ENCODE measurements around the gene EPHA2. TPM values are rescaled to one million over a fixed set of nuclear protein-coding genes. Genes with fewer than 3 reads are reported as not detected.

Gene EPHA2
- total RNA-seq, 1 donor from 2014 or later: not detected

- no peak overlapping the region for H3K4me3 Mint-ChIP-seq
- no peaks in the 10 kb centered on the region for H3K36me3 Mint-ChIP-seq (ENCODE audit: low read depth)
- H3K27ac Mint-ChIP-seq: no peak overlapping the region
- no peaks in the 10 kb centered on the region for H3K9me3 Mint-ChIP-seq
- intact Hi-C loops (cut with micrococcal nuclease): no loop called here
- peaks cover 4% of the 10 kb centered on the region for H3K4me1 Mint-ChIP-seq
- ATAC-seq (ENCODE audit: low read depth) (no peak), DNase-seq (no peak)
- H3K27me3 Mint-ChIP-seq: peaks cover 42% of the 10 kb centered on the region
- TF ChIP-seq CTCF (IDR thresholded peaks at IDR 0.05): no peak
- CTCF ChIA-PET: no interaction called here
- POLR2A ChIA-PET: interaction anchor here (0.6 kb wide), 1 partner anchor 1224 kb away, joined by 3 read pairs; no protein-coding TSS in a partner anchor
Measured at GRCh38 chr1:16126743-16127515, 28.9 kb downstream of the EPHA2 start.

GRCh38 chr1:16126160-16126559 lies 29.7 kb downstream of the EPHA2 start:
- no peak for ATAC-seq (ENCODE audit: low read depth)
- no peaks in the 10 kb centered on the region for H3K9me3 Mint-ChIP-seq
- POLR2A ChIA-PET: no interaction called here

GRCh38 chr1:16125483-16125882 lies 30.4 kb downstream of the EPHA2 start:
- Mint-ChIP-seq H3K36me3 (ENCODE audit: low read depth) (no peaks in the 10 kb centered on the region), H3K9me3 (no peaks in the 10 kb centered on the region), H3K27ac (no peak overlapping the region), H3K27me3 (peaks cover 46% of the 10 kb centered on the region), H3K4me3 (no peak overlapping the region), H3K4me1 (peaks cover 4% of the 10 kb centered on the region)
- intact Hi-C loops (cut with micrococcal nuclease): no loop called here
- TF ChIP-seq CTCF (IDR thresholded peaks at IDR 0.05): no peak
- ATAC-seq (ENCODE audit: low read depth) (no peak), DNase-seq (no peak)
- ChIA-PET CTCF (no interaction called here), POLR2A (no interaction called here)

More at GRCh38 chr1:16126160-16126559, 29.7 kb downstream of the EPHA2 start:
- Mint-ChIP-seq H3K36me3 (ENCODE audit: low read depth) (no peaks in the 10 kb centered on the region), H3K27me3 (peaks cover 46% of the 10 kb centered on the region), H3K4me3 (no peak overlapping the region), H3K4me1 (peaks cover 4% of the 10 kb centered on the region), H3K27ac (no peak overlapping the region)
- CTCF ChIA-PET: no interaction called here
- DNase-seq: no peak
- TF ChIP-seq CTCF (IDR thresholded peaks at IDR 0.05): no peak
- intact Hi-C loops (cut with micrococcal nuclease): no loop called here

GRCh38 chr1:16125088-16125470 lies 30.8 kb downstream of the EPHA2 start:
- POLR2A ChIA-PET: no interaction called here
- H3K9me3 Mint-ChIP-seq: no peaks in the 10 kb centered on the region
- no peaks in the 10 kb centered on the region for H3K36me3 Mint-ChIP-seq (ENCODE audit: low read depth)
- no peak overlapping the region for H3K27ac Mint-ChIP-seq
- intact Hi-C loops (cut with micrococcal nuclease): no loop called here
- DNase-seq: no peak
- H3K4me1 Mint-ChIP-seq: peaks cover 4% of the 10 kb centered on the region
- CTCF ChIA-PET: no interaction called here
- no peak overlapping the region for H3K4me3 Mint-ChIP-seq
- no peak for ATAC-seq (ENCODE audit: low read depth)
- no peak for TF ChIP-seq CTCF (IDR thresholded peaks at IDR 0.05)
- H3K27me3 Mint-ChIP-seq: peaks cover 44% of the 10 kb centered on the region

GRCh38 chr1:16124377-16125087 lies 31.3 kb downstream of the EPHA2 start:
- Mint-ChIP-seq H3K4me3 (no peak overlapping the region), H3K27ac (no peak overlapping the region), H3K9me3 (no peaks in the 10 kb centered on the region), H3K27me3 (peaks cover 41% of the 10 kb centered on the region), H3K4me1 (peaks cover 4% of the 10 kb centered on the region), H3K36me3 (ENCODE audit: low read depth) (no peaks in the 10 kb centered on the region)
- no peak for ATAC-seq (ENCODE audit: low read depth)
- intact Hi-C loops (cut with micrococcal nuclease): no loop called here
- TF ChIP-seq CTCF (IDR thresholded peaks at IDR 0.05): no peak
- DNase-seq: no peak
- CTCF ChIA-PET: no interaction called here
- POLR2A ChIA-PET: no interaction called here
